ENCODE measurements around the gene C14orf180.

- TF ChIP-seq CTCF (IDR thresholded peaks at IDR 0.05; ENCODE audit: insufficient read depth, low read depth, low read length): no peak
- peak; percentile 29 for TF ChIP-seq EZH2 (IDR thresholded peaks at IDR 0.05; ENCODE audit: insufficient read depth, low read length)
These were observed 25.2 kb downstream of the C14orf180 start, which contains the start of gene TMEM179 for GRCh38 chr14:104604458-104605449.

All from astrocyte (in vitro differentiated cells and primary cell).